Bronchial epithelial cell (primary cell): ENCODE data around the gene USP11. TPM values are rescaled to one million over a fixed set of nuclear protein-coding genes. Genes with fewer than 3 reads are reported as not detected.

ENCODE experiments used
- DNase-seq: peaks from one replicate; pipeline ENCODE4 v3.0.0-alpha.2; 2010; ENCODE audit warnings: low read depth
- FAIRE-seq: peaks from 2 replicates; lab custom pipeline; 2011; peaks lifted over from hg19 to GRCh38; lab: Jason Lieb, UNC
- H3K27me3 ChIP-seq: 2 replicates; pipeline ENCODE4 v1.5.1; 2011; ENCODE audit warnings: low read length; ENCODE audit not compliant: control insufficient read depth, insufficient read depth
- H3K36me3 ChIP-seq: 2 replicates; pipeline ENCODE4 v1.5.1; 2011; ENCODE audit warnings: low read length; ENCODE audit not compliant: control insufficient read depth, insufficient read depth
- H3K4me3 ChIP-seq: 2 replicates; pipeline ENCODE4 v1.5.1; 2011; ENCODE audit warnings: mild to moderate bottlenecking, low read depth, low read length, control low read depth
- total RNA-seq: library from RNA; depleted of rRNA; stranded (reverse); fragments of >200 nt; gene quantifications from 2 replicates; pipeline ENCODE4 v1.2.1, GENCODE V29; 2014
- TF ChIP-seq, protein P1 (sequence below): IDR thresholded peaks from 2 replicates; pipeline ENCODE4 v1.5.1; 2011; ENCODE audit warnings: mild to moderate bottlenecking, moderate library complexity, low read length, control low read depth, inconsistent platforms; ENCODE audit not compliant: insufficient read depth, severe bottlenecking

The USP11 gene
- total RNA-seq, 1 donor from 2014 or later = 6.1 TPM

DNA sequence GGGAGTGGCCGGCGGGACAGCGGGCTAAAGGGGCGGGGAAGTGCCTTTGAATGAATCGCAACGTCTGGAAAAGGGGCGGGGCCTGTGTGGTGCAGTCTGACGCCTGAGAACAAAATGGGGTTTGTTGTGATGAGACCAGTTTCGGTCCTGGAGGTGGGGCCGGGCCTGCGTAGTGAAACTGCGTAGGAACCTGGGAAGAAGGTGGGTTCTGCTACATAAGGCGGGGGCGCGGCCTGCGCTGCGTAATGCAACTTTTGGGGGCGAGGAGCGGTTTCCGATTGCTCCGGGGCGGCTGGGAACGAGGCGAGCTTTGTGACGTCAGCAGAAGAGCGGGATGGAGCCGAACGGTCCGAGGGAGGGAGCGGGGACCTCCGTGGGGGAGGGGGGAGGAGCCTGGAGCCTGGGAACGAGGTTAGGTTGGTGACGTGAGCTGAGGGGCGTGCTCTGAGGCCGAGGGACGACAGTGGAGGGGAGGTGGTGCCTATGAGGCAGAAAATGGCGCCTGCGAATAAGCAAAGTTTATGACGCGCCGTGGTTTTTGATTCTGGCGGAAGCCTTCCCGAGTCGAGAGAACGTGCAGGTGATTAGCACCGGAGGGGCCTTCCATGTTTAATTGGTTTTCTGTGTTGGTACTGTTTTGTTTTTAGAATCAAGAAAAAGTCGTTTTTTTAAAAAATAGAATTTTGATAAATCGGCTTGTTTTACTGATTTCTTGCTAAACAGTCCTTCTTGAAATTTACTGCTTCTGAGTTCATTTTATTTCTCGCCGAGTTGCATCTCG, 714 bp downstream of the USP11 start:
- no peak for FAIRE-seq

DNA sequence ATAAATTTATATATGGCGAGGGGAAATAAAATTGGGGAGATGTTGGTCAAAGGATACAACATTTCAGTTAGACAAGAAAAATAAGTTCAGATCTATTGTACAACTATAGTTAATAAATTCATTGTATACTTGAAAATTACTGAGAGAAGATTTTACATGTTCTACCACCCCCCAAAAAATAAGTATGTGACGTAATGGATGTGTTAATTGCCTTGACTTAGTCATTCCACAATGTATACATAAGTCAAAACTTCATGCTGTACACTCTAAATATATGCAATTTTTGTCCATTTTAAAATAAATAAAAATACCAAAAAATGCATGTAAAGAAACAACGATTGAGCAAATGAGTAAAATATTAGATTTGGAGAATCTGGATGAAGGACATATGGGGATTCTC, 1.8 kb downstream of the USP11 start:
- TF ChIP-seq, protein P1, sequence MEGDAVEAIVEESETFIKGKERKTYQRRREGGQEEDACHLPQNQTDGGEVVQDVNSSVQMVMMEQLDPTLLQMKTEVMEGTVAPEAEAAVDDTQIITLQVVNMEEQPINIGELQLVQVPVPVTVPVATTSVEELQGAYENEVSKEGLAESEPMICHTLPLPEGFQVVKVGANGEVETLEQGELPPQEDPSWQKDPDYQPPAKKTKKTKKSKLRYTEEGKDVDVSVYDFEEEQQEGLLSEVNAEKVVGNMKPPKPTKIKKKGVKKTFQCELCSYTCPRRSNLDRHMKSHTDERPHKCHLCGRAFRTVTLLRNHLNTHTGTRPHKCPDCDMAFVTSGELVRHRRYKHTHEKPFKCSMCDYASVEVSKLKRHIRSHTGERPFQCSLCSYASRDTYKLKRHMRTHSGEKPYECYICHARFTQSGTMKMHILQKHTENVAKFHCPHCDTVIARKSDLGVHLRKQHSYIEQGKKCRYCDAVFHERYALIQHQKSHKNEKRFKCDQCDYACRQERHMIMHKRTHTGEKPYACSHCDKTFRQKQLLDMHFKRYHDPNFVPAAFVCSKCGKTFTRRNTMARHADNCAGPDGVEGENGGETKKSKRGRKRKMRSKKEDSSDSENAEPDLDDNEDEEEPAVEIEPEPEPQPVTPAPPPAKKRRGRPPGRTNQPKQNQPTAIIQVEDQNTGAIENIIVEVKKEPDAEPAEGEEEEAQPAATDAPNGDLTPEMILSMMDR = no peak
- Histone ChIP-seq H3K36me3 (no peaks in the 10 kb centered on the region), H3K27me3 (no peaks in the 10 kb centered on the region), H3K4me3 (no peak overlapping the region)
- DNase-seq = peak; percentile 60
- no peak for FAIRE-seq

More for the DNA sequence above, 714 bp downstream of the USP11 start:
- no peaks in the 10 kb centered on the region for H3K36me3 ChIP-seq
- H3K27me3 ChIP-seq = no peaks in the 10 kb centered on the region
- peak; percentile 90 for DNase-seq
- H3K4me3 ChIP-seq = peak overlapping the region; percentile 57
- TF ChIP-seq, protein P1 = no peak

DNA sequence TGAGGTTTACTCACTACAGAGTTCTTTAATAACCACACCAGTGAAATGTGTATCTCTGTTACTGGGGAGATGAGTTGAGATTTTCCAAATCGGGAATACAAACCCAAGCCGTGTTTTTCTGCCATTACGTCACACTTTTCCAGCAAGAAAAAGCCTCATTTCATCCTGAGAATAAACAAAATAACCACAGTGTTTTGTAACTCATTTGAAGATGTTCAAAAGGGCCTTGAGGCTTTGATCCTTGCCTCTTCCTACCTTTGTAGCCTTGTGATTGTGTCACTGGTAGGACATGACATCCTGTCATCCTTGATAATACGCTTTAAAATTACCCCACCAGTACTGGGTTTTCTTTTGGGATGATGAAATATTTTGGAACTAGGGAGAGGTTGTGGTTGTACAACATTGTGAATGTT, 2.9 kb downstream of the USP11 start:
- DNase-seq = no peak
- FAIRE-seq = peak; percentile 84
- H3K27me3 ChIP-seq = no peaks in the 10 kb centered on the region
- no peaks in the 10 kb centered on the region for H3K36me3 ChIP-seq
- no peak overlapping the region for H3K4me3 ChIP-seq
- TF ChIP-seq, protein P1 = no peak

DNA sequence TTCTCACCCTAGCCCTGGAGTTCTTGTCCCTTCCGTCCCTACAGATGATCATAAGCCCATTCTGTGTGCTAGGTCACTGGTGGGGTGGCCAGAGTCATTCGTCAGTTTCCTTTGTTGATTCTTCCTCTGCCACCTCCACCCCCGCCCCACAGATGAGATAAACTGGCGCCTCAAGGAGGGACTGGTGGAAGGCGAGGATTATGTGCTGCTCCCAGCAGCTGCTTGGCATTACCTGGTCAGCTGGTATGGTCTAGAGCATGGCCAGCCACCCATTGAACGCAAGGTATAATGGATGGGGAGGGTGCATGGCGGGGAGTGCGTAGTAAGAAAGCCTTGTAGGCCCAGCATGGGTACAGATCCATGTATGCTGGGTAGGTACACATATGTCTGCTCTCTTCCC, 6.4 kb downstream of the USP11 start:
- DNase-seq (no peak), FAIRE-seq (peak; percentile 52)
- Histone ChIP-seq H3K4me3 (no peak overlapping the region), H3K27me3 (no peaks in the 10 kb centered on the region), H3K36me3 (peaks cover 2% of the 10 kb centered on the region)
- TF ChIP-seq, protein P1 = no peak

DNA sequence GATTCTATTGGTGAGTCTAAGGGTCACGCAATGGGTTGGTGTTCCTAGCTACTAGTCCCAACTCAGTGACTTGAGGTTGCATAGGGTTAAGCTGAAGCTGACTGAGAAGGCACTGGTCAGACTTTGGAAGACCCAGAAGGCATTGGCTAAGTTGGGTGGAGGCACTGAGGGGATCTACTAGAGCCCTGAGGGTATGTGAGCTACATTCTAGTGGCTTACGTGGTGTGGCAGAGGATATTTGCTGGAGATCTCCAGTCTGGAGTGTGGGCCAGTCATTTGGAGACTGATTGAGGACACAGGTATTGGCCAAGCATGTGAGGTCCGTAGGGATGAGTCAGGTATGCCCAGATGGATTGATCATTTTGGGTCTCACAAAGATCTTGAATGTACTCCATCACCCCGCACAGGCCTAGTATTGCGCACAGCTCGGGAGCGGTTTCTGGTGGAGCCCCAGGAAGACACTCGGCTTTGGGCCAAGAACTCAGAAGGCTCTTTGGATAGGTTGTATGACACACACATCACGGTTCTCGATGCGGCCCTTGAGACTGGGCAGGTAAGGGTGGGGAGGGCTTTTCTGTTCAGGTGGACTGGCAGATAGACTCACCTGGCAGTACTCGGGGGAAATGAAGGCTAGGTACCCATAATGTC, 7.2 kb downstream of the USP11 start:
- H3K4me3 ChIP-seq = no peak overlapping the region
- FAIRE-seq (no peak), DNase-seq (no peak)
- H3K36me3 ChIP-seq = peaks cover 2% of the 10 kb centered on the region
- TF ChIP-seq, protein P1 = no peak
- no peaks in the 10 kb centered on the region for H3K27me3 ChIP-seq
